Esophagus muscularis mucosa (tissue), 4 donors: Measurements from ENCODE around the gene MYADML2. TPM values are rescaled to one million over a fixed set of nuclear protein-coding genes. Genes with fewer than 3 reads are reported as not detected.

Source experiments
- DNase-seq: peaks from one replicate; pipeline ENCODE4 v3.0.0-alpha.2; 2017; ENCODE audit errors: extremely low spot score
- H3K27ac ChIP-seq, 4 donors: fragments of 200-600 bp; sonication (generic); replicated peaks in 1 of 4; 1 replicate in 3 of 4; 2 replicates in 1 of 4; pipeline ENCODE4 v1.5.1; 2016 to 2019; ENCODE audit warnings: mild to moderate bottlenecking in 1 of 4
- H3K27me3 ChIP-seq, 4 donors: fragments of 200-600 bp; sonication (generic); one replicate each; pipeline versions ENCODE4 v1.5.1 to v1.6.0; 2016 to 2019
- H3K36me3 ChIP-seq, 4 donors: fragments of 200-600 bp; sonication (generic); one replicate each; pipeline ENCODE4 v1.5.1; 2016 to 2019
- H3K4me1 ChIP-seq, 4 donors: fragments of 200-600 bp; sonication (generic); one replicate each; pipeline ENCODE4 v1.5.1; 2016 to 2019
- H3K4me3 ChIP-seq, 4 donors: fragments of 200-600 bp; sonication (generic); 1 replicate in 2 of 4; 2 replicates in 2 of 4; pipeline ENCODE4 v1.5.1; 2016 to 2019; ENCODE audit warnings: mild to moderate bottlenecking in 4 of 4, moderate library complexity in 1 of 4
- H3K9me3 ChIP-seq, 4 donors: fragments of 200-600 bp; sonication (generic); 1 replicate in 3 of 4; 2 replicates in 1 of 4; pipeline ENCODE4 v1.5.1; 2016 to 2019
- CTCF ChIP-seq, 3 experiments: fragments of 200-600 bp in 2 of 3; fragments of 450-650 bp in 1 of 3; sonication (generic) in 2 of 3; IDR thresholded peaks; one replicate each; pipeline ENCODE4 v1.5.1; 2017 to 2019; ENCODE audit warnings: antibody characterized with exemption in 3 of 3, mild to moderate bottlenecking in 2 of 3, moderate library complexity in 1 of 3
- EP300 ChIP-seq: sonication (generic); formaldehyde crosslinking; IDR thresholded peaks from one replicate; pipeline ENCODE4 v1.6.1; 2017; ENCODE audit warnings: antibody characterized with exemption
- POLR2A ChIP-seq: fragments of 450-650 bp; IDR thresholded peaks from one replicate; pipeline ENCODE4 v1.6.1; 2017; ENCODE audit warnings: antibody characterized with exemption, moderate library complexity, mild to moderate bottlenecking, low read depth
- POLR2AphosphoS5 ChIP-seq, 2 donors: sonication (generic); formaldehyde crosslinking; IDR thresholded peaks; one replicate each; pipeline ENCODE4 v1.6.1; 2017; ENCODE audit warnings: antibody characterized with exemption in 2 of 2
- WGBS: methylation state at CpG from one replicate; pipeline ENCODE4 v1.1.5; 2018; 5-methylcytosine and 5-hydroxymethylcytosine counted together
- intact Hi-C: fragments of 100-400 bp; cut with DNase I; formaldehyde crosslinking; loops from one replicate; pipeline ENCODE4 v1.15.1; 2023
- total RNA-seq, 4 donors: library from RNA; depleted of rRNA; stranded (reverse); fragments of >200 nt; gene quantifications; one replicate each; pipeline versions ENCODE4 v1.1.0 to v1.2.1, GENCODE V29; 2016

MYADML2 gene
- total RNA-seq, 4 donors from 2014 or later, result not detected

GRCh38 chr17:81940538-81941483 is 6.2 kb downstream of the MYADML2 start:
- no peak overlapping the region for H3K4me3 ChIP-seq
- no peaks in the 10 kb centered on the region for H3K36me3 ChIP-seq
- 93% methylated on average over 36 of the region's 56 CpGs for WGBS
- TF ChIP-seq CTCF (IDR thresholded peaks at IDR 0.05) (no peak), EP300 (no peak), POLR2A (no peak), POLR2AphosphoS5 (IDR thresholded peaks at IDR 0.05) (no peak)
- H3K27me3 ChIP-seq, result peaks cover 0 to 56% (median 12%) of the 10 kb centered on the region in 4 donors
- intact Hi-C loops, result no loop called here
- no peak overlapping the region for H3K27ac ChIP-seq
- peaks cover 21 to 34% (median 30%) of the 10 kb centered on the region in 4 donors for H3K4me1 ChIP-seq
- H3K9me3 ChIP-seq, result no peaks in the 10 kb centered on the region
- DNase-seq, result no peak

- no peak overlapping the region for H3K27ac ChIP-seq
- peaks cover 0 to 54% (median 12%) of the 10 kb centered on the region in 4 donors for H3K27me3 ChIP-seq
- H3K4me3 ChIP-seq, result no peak overlapping the region
- no peaks in the 10 kb centered on the region for H3K36me3 ChIP-seq
- TF ChIP-seq CTCF (IDR thresholded peaks at IDR 0.05) (no peak), POLR2AphosphoS5 (IDR thresholded peaks at IDR 0.05) (no peak), EP300 (no peak), POLR2A (no peak)
- peaks cover 21 to 34% (median 30%) of the 10 kb centered on the region in 4 donors for H3K4me1 ChIP-seq
- intact Hi-C loops, result no loop called here
- H3K9me3 ChIP-seq, result no peaks in the 10 kb centered on the region
- DNase-seq, result no peak
- 41% methylated on average over 4 of the region's 21 CpGs for WGBS
Measured at GRCh38 chr17:81939881-81940385, 7.1 kb downstream of the MYADML2 start.

- H3K27me3 ChIP-seq, result peaks cover 0 to 49% (median 12%) of the 10 kb centered on the region in 4 donors
- no peaks in the 10 kb centered on the region for H3K36me3 ChIP-seq
- intact Hi-C loops, result no loop called here
- H3K4me3 ChIP-seq, result no peak overlapping the region
- no peak for DNase-seq
- H3K4me1 ChIP-seq, result peaks cover 21 to 34% (median 30%) of the 10 kb centered on the region in 4 donors
- TF ChIP-seq POLR2A (no peak), EP300 (no peak), CTCF (IDR thresholded peaks at IDR 0.05) (no peak), POLR2AphosphoS5 (IDR thresholded peaks at IDR 0.05) (no peak)
- no peak overlapping the region for H3K27ac ChIP-seq
- H3K9me3 ChIP-seq, result no peaks in the 10 kb centered on the region
- WGBS, result 83% methylated on average over 2 of the region's 15 CpGs
Measured at GRCh38 chr17:81939218-81939617, 7.8 kb downstream of the MYADML2 start.

GRCh38 chr17:81935709-81936084 is 11.3 kb downstream of the MYADML2 start:
- peaks cover 0 to 22% (median 0%) of the 10 kb centered on the region in 4 donors for H3K27me3 ChIP-seq
- no peak for DNase-seq
- H3K9me3 ChIP-seq, result no peaks in the 10 kb centered on the region
- intact Hi-C loops, result no loop called here
- H3K4me3 ChIP-seq, result no peak overlapping the region
- TF ChIP-seq CTCF (IDR thresholded peaks at IDR 0.05) (no peak), POLR2A (no peak), EP300 (no peak)
- H3K36me3 ChIP-seq, result no peaks in the 10 kb centered on the region
- WGBS, result 77% methylated on average over 4 of the region's 6 CpGs
- peaks cover 21 to 26% (median 23%) of the 10 kb centered on the region in 4 donors for H3K4me1 ChIP-seq
- H3K27ac ChIP-seq, result no peak overlapping the region
